ENCODE results near the gene RASSF1. TPM values are rescaled to one million over a fixed set of nuclear protein-coding genes. Genes with fewer than 3 reads are reported as not detected.
A peak's percentile ranks its signal among the peaks of the same experiment; 100 is the strongest.

The RASSF1 gene, protein sequence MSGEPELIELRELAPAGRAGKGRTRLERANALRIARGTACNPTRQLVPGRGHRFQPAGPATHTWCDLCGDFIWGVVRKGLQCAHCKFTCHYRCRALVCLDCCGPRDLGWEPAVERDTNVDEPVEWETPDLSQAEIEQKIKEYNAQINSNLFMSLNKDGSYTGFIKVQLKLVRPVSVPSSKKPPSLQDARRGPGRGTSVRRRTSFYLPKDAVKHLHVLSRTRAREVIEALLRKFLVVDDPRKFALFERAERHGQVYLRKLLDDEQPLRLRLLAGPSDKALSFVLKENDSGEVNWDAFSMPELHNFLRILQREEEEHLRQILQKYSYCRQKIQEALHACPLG
- total RNA-seq (2021), result 15.9 and 17.7 TPM in 2 replicates
- percentile 76 among the genes with signal in this experiment for Bru-seq, nascent RNA
- BruChase-seq, experiment 1, labeled RNA remaining after a 2-hour chase, result percentile 77 among the genes with signal in this experiment
- BruChase-seq, experiment 2, labeled RNA remaining after a 6-hour chase, result percentile 63 among the genes with signal in this experiment
- long read RNA-seq, transcript RASSF1-201 (5 exons, 1,757 nt), result major isoform, 26 of 39 reads
- long read RNA-seq, partial matches to known transcripts, result 1 of 39 reads
- long read RNA-seq, other reads (novel, unspliced or antisense), result 8 of 39 reads

DNA sequence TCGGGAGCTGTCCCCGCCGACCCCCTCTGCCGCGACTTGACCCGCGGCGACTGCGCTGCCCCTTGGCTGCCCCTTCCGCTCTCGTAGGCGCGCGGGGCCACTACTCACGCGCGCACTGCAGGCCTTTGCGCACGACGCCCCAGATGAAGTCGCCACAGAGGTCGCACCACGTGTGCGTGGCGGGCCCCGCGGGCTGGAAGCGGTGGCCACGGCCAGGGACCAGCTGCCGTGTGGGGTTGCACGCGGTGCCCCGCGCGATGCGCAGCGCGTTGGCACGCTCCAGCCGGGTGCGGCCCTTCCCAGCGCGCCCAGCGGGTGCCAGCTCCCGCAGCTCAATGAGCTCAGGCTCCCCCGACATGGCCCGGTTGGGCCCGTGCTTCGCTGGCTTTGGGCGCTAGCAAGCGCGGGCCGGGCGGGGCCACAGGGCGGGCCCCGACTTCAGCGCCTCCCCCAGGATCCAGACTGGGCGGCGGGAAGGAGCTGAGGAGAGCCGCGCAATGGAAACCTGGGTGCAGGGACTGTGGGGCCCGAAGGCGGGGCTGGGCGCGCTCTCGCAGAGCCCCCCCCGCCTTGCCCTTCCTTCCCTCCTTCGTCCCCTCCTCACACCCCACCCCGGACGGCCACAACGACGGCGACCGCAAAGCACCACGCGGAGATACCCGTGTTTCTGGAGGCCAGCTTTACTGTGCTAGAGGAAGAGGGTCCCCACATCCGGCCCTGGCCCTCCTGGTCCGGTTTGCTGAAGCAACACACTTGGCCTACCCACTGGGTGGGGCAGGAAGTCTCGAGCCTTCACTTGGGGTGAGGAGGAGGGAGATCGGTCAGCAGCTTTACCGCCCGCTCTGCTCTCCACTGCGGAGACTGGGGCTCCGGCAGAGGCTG is at the start of gene RASSF1:
RASSF1 (minus strand) TSS at position 389 of the 882 bp plus-strand sequence; CDS start at position 358, 31 bp downstream.
- peak in 1 of 2 experiments; percentile 43 for DNase-seq
- no peak within 1 kb of the TSS for H3K4me2 ChIP-seq
- no peaks in the 10 kb centered on the region for H4K20me1 ChIP-seq (ENCODE audit: insufficient read depth)
- H3K27ac ChIP-seq, result no peak within 1 kb of the TSS
- no peak for TF ChIP-seq EZH2 (IDR thresholded peaks at IDR 0.05; ENCODE audit: low read depth)
- TF ChIP-seq, protein P1, sequence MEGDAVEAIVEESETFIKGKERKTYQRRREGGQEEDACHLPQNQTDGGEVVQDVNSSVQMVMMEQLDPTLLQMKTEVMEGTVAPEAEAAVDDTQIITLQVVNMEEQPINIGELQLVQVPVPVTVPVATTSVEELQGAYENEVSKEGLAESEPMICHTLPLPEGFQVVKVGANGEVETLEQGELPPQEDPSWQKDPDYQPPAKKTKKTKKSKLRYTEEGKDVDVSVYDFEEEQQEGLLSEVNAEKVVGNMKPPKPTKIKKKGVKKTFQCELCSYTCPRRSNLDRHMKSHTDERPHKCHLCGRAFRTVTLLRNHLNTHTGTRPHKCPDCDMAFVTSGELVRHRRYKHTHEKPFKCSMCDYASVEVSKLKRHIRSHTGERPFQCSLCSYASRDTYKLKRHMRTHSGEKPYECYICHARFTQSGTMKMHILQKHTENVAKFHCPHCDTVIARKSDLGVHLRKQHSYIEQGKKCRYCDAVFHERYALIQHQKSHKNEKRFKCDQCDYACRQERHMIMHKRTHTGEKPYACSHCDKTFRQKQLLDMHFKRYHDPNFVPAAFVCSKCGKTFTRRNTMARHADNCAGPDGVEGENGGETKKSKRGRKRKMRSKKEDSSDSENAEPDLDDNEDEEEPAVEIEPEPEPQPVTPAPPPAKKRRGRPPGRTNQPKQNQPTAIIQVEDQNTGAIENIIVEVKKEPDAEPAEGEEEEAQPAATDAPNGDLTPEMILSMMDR (conservative IDR thresholded peaks at IDR 0.05), result no peak
- H3K9me3 ChIP-seq (ENCODE audit: insufficient read depth, low read depth), result no peaks in the 10 kb centered on the region
- H3F3A ChIP-seq (ENCODE audit: insufficient read depth, low read depth), result peaks cover 24% of the 10 kb centered on the region; the same call in 1 of the 2 replicates
- H3K79me2 ChIP-seq (ENCODE audit: low read depth), result peaks cover 14% of the 10 kb centered on the region
- peaks cover 13% of the 10 kb centered on the region for H3K4me1 ChIP-seq (replicated peaks; ENCODE audit: insufficient read depth)
- CTCF ChIA-PET, result no interaction called here
- no peak within 1 kb of the TSS for H2AFZ ChIP-seq
- H3K9me2 ChIP-seq (ENCODE audit: insufficient read depth), result no peaks in the 10 kb centered on the region
- no peak within 1 kb of the TSS for H3K4me3 ChIP-seq
- BruUV-seq (replicated peaks), result no TSS peak
- POLR2A ChIA-PET (ENCODE audit: unreplicated experiment), result interaction anchor here (0.6 to 0.8 kb wide), 2 partner anchors 41 to 106 kb away, joined by 3 to 4 read pairs; no protein-coding TSS in a partner anchor
- no peaks in the 10 kb centered on the region for H3K27me3 ChIP-seq (ENCODE audit: insufficient read depth, low read depth)
- intact Hi-C loops (cut with micrococcal nuclease; ENCODE audit: unreplicated experiment), result no loop called here
- no peaks in the 10 kb centered on the region for H3K36me3 ChIP-seq (ENCODE audit: low read depth)

DNA sequence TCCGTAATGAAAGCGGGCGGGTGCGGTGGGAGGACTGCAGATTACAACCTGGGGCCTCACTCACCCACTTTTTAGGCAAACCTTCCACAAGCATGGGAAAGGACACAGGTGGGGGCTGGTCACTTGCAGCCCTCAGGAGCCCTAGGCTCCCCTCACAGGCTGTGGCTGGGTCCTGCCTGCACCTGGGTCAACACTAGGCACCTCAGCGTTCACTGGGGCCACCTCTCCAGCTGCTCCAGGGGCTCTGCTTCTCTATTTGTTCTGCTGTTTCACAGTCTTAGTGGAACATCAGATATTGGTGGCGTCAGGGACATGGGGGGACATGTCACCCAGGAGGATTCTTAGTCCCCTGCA is 48.8 kb upstream of the RASSF1 start:
- Histone ChIP-seq H3K27ac (no peak overlapping the region), H4K20me1 (ENCODE audit: insufficient read depth) (no peaks in the 10 kb centered on the region), H3K4me1 (replicated peaks; ENCODE audit: insufficient read depth) (peaks cover 8% of the 10 kb centered on the region; the same call in 1 of the 2 replicates), H3K36me3 (ENCODE audit: low read depth) (no peaks in the 10 kb centered on the region), H3K4me2 (no peak overlapping the region), H3K79me2 (ENCODE audit: low read depth) (no peaks in the 10 kb centered on the region), H3F3A (ENCODE audit: insufficient read depth, low read depth) (no peaks in the 10 kb centered on the region), H3K9me3 (ENCODE audit: insufficient read depth, low read depth) (no peaks in the 10 kb centered on the region), H3K9me2 (ENCODE audit: insufficient read depth) (no peaks in the 10 kb centered on the region), H3K4me3 (no peak overlapping the region), H3K27me3 (ENCODE audit: insufficient read depth, low read depth) (no peaks in the 10 kb centered on the region), H2AFZ (no peak overlapping the region)
- DNase-seq, result no peak
- POLR2A ChIA-PET (ENCODE audit: unreplicated experiment), result no interaction called here
- CTCF ChIA-PET, result no interaction called here
- intact Hi-C loops (cut with micrococcal nuclease; ENCODE audit: unreplicated experiment), result no loop called here
- TF ChIP-seq, protein P1 (conservative IDR thresholded peaks at IDR 0.05), result no peak
- TF ChIP-seq EZH2 (IDR thresholded peaks at IDR 0.05; ENCODE audit: low read depth), result no peak
- no TSS peak for BruUV-seq (replicated peaks)

DNA sequence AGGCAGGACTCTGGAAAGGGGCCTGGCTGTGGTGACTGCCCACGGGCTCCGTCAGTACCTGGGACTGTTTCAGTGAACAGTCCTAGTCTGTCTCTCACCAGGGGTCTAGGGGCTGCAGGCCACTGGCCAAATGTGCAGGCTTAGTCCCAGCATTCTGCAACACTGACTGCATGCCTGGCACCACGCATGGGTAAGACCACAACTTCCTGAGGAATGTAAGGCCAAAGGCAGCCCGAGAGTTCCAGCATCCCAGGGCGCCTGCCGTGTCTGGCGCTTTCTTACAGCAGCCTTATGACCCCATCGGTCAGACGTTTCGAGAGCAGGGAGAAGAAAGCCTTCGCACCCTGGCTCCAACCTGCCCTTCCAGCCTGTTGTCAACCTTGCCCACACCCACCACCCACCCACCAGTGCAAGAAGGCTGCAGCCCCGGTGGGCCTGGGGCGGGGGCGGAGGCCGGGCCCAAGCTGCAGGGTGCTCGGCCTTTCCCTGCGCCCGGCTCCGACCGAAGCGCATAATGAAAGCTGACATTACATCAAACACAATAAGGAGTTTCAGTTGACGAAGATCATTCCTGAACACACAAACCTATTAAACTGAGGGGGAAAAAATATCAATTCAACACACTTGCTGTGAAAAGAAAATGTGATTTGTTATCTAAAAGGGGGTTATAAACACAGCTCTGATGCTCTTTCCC is 48.2 kb upstream of the RASSF1 start:
- Histone ChIP-seq H3K36me3 (ENCODE audit: low read depth) (no peaks in the 10 kb centered on the region), H3K4me2 (no peak overlapping the region), H2AFZ (no peak overlapping the region), H4K20me1 (ENCODE audit: insufficient read depth) (no peaks in the 10 kb centered on the region), H3K79me2 (ENCODE audit: low read depth) (no peaks in the 10 kb centered on the region), H3K4me1 (replicated peaks; ENCODE audit: insufficient read depth) (peaks cover 8% of the 10 kb centered on the region; the same call in 1 of the 2 replicates), H3K9me3 (ENCODE audit: insufficient read depth, low read depth) (no peaks in the 10 kb centered on the region), H3F3A (ENCODE audit: insufficient read depth, low read depth) (no peaks in the 10 kb centered on the region), H3K9me2 (ENCODE audit: insufficient read depth) (no peaks in the 10 kb centered on the region), H3K4me3 (no peak overlapping the region), H3K27me3 (ENCODE audit: insufficient read depth, low read depth) (no peaks in the 10 kb centered on the region), H3K27ac (no peak overlapping the region)
- CTCF ChIA-PET, result no interaction called here
- DNase-seq, result no peak
- intact Hi-C loops (cut with micrococcal nuclease; ENCODE audit: unreplicated experiment), result no loop called here
- BruUV-seq (replicated peaks), result no TSS peak
- POLR2A ChIA-PET (ENCODE audit: unreplicated experiment), result no interaction called here
- TF ChIP-seq, protein P1 (conservative IDR thresholded peaks at IDR 0.05), result no peak; the same call in 1 of the 2 replicates
- TF ChIP-seq EZH2 (IDR thresholded peaks at IDR 0.05; ENCODE audit: low read depth), result no peak

Measured in PC-9 (cell line).